WERI-Rb-1 (cell line): ENCODE measurements around the gene ENKUR.
"Not testable (repeated sequence)": the region's sequence is repeated elsewhere in the genome, so short reads cannot be mapped to it uniquely, and the experiment has no call there.

Source experiments
- DNase-seq: peaks from one replicate; pipeline ENCODE4 v3.0.0-alpha.2; 2020
- H3K27ac ChIP-seq: fragments of 250-450 bp; sonication (Bioruptor Pico); 2 replicates; pipeline ENCODE4 v1.5.1; 2020; ENCODE audit warnings: mild to moderate bottlenecking, moderate library complexity
- H3K27me3 ChIP-seq: fragments of 250-450 bp; sonication (Bioruptor Pico); 2 replicates; pipeline ENCODE4 v1.5.1; 2021; ENCODE audit warnings: mild to moderate bottlenecking, low read depth, moderate library complexity; ENCODE audit not compliant: insufficient read depth, severe bottlenecking
- H3K36me3 ChIP-seq: fragments of 250-450 bp; sonication (Bioruptor Pico); 2 replicates; pipeline ENCODE4 v1.5.1; 2020; ENCODE audit warnings: mild to moderate bottlenecking, moderate library complexity
- H3K4me3 ChIP-seq: 2 replicates; pipeline ENCODE4 v1.5.1; 2011; ENCODE audit warnings: low read depth, mild to moderate bottlenecking, control low read depth, low read length
- H3K9me3 ChIP-seq: fragments of 250-450 bp; sonication (Bioruptor Pico); 2 replicates; pipeline ENCODE4 v1.5.1; 2021; ENCODE audit warnings: mild to moderate bottlenecking, moderate library complexity; ENCODE audit not compliant: severe bottlenecking
- CTCF ChIP-seq: IDR thresholded peaks from 2 replicates; pipeline ENCODE4 v1.5.1; 2011; ENCODE audit warnings: low read depth, mild to moderate bottlenecking, control low read depth, inconsistent platforms, low read length

ENKUR gene

GRCh38 chr10:24958091-24958720, 57.8 kb downstream of the ENKUR start:
- no peak for TF ChIP-seq CTCF
- no peaks in the 10 kb centered on the region for H3K9me3 ChIP-seq
- DNase-seq = no peak
- H3K4me3 ChIP-seq = no peak overlapping the region
- H3K27ac ChIP-seq = no peak overlapping the region
- H3K27me3 ChIP-seq = no peaks in the 10 kb centered on the region
- H3K36me3 ChIP-seq = no peaks in the 10 kb centered on the region

GRCh38 chr10:24957624-24958051, 58.3 kb downstream of the ENKUR start:
- not testable (repeated sequence) for H3K4me3 ChIP-seq, H3K27ac ChIP-seq

DNA sequence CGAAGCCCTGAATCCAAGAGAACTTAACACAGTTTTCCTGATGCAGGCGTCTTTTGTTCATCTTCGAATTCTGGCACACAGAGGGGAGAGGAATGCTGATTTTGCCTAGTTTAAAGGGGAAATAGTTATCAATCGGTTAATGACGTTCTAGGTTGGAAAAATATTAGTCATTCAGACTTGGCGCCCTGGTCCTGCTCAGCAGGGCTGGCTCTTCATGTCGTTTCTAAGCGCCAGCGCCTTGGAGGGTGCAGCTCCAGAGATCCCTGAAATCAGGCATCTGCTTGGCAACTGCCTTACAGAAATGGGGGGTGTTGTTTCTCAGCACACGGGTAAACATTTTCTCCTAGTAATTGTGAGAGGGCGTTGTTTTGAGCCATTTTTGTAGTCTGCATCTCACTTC, 62.3 kb downstream of the ENKUR start:
- no peak for DNase-seq
- Histone ChIP-seq H3K27me3 (no peaks in the 10 kb centered on the region), H3K27ac (peak overlapping the region; percentile 90), H3K4me3 (peak overlapping the region; percentile 50), H3K36me3 (no peaks in the 10 kb centered on the region), H3K9me3 (no peaks in the 10 kb centered on the region)
- TF ChIP-seq CTCF = no peak

More at GRCh38 chr10:24957624-24958051, 58.3 kb downstream of the ENKUR start:
- not testable (repeated sequence) for H3K36me3 ChIP-seq, DNase-seq, H3K9me3 ChIP-seq, H3K27me3 ChIP-seq

GRCh38 chr10:24952707-24953645, 63.0 kb downstream of the ENKUR start:
- peak; percentile 47 for DNase-seq
- H3K27me3 ChIP-seq = no peaks in the 10 kb centered on the region
- TF ChIP-seq CTCF = peak; percentile 34; the same call in 1 of the 2 replicates
- H3K4me3 ChIP-seq = peak overlapping the region; percentile 50
- H3K36me3 ChIP-seq = no peaks in the 10 kb centered on the region
- peak overlapping the region; percentile 90 for H3K27ac ChIP-seq
- no peaks in the 10 kb centered on the region for H3K9me3 ChIP-seq

DNA sequence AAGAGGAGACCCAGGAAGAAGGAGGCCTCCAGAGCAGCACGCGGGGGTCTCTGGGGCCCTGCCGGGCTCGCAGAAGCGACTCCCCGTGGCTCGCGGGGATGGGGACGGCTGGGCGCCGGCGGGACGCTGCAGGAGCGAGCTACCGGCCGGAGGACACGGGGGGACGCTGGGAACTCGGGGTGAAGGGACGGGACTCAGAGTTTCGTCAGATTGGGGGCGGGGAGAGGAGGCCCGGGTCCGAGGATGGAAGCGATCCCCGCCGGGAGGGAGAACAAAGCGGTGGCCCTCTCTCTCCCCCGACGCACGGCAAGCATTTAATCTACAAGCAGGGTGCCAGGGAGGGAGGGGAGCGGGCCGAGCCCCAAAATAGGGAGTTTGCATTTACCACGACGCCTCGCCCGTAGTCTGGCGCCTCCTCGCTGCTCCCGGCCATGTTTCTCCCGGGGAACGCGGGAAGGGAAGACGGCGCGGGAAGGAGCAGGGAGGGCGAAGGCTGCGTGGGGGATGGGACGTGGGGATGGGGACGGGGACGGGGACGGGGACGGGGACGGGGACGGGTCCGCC, 63.7 kb downstream of the ENKUR start, which contains the start of gene PRTFDC1:
TSS of gene PRTFDC1 (minus strand) at position 464 of the 564 bp plus-strand sequence. CDS start at position 433, 31 bp downstream.
- no peaks in the 10 kb centered on the region for H3K27me3 ChIP-seq
- TF ChIP-seq CTCF = no peak
- no peaks in the 10 kb centered on the region for H3K36me3 ChIP-seq
- H3K9me3 ChIP-seq = no peaks in the 10 kb centered on the region
- H3K27ac ChIP-seq = peak within 1 kb of the TSS; percentile 90
- H3K4me3 ChIP-seq = peak within 1 kb of the TSS; percentile 50
- peak; percentile 59 for DNase-seq
